CD4-positive, alpha-beta memory T cell (primary cell): Measurements from ENCODE around the gene EYA2. TPM values are rescaled to one million over a fixed set of nuclear protein-coding genes. Genes with fewer than 3 reads are reported as not detected.

ENCODE experiments used
- CTCF ChIA-PET: fragments of 350-600 bp; sonication (Branson Sonifier 250); formaldehyde crosslinking; loops from one replicate; lab custom pipeline; 2021; ENCODE audit warnings: inconsistent platforms; ENCODE audit not compliant: partially characterized antibody; lab: Charles Lee
- POLR2A ChIA-PET: fragments of 350-600 bp; sonication (Branson Sonifier 250); formaldehyde crosslinking; loops from one replicate; lab custom pipeline; 2021; ENCODE audit not compliant: partially characterized antibody; lab: Charles Lee
- DNase-seq, 5 donors: peaks; one replicate each; pipeline versions ENCODE4 v3.0.0 to v3.0.0-alpha.2; 2020 to 2022; ENCODE audit warnings: mixed read lengths in 1 of 5
- H3K27ac ChIP-seq: one replicate; pipeline ENCODE4 v1.7.0; 2013; ENCODE audit warnings: low read depth, low read length
- H3K27me3 ChIP-seq: 2 replicates; pipeline ENCODE4 v1.7.0; 2013; ENCODE audit warnings: mild to moderate bottlenecking, low read length, moderate library complexity; ENCODE audit not compliant: insufficient read depth
- H3K36me3 ChIP-seq: 2 replicates; pipeline ENCODE4 v1.7.0; 2013; ENCODE audit warnings: mild to moderate bottlenecking, low read length, moderate library complexity; ENCODE audit not compliant: insufficient read depth
- H3K4me1 ChIP-seq: 2 replicates; pipeline ENCODE4 v1.7.0; 2013; ENCODE audit warnings: mild to moderate bottlenecking, low read length, moderate library complexity; ENCODE audit not compliant: insufficient read depth
- H3K4me3 ChIP-seq, 2 donors: one replicate each; pipeline ENCODE4 v1.7.0; 2013; ENCODE audit warnings: low read length in 2 of 2, mild to moderate bottlenecking in 1 of 2
- H3K9me3 ChIP-seq, 2 donors: one replicate each; pipeline ENCODE4 v1.7.0; 2013; ENCODE audit warnings: low read length in 2 of 2, control low read depth in 1 of 2; ENCODE audit not compliant: control insufficient read depth in 1 of 2
- H3K27ac Mint-ChIP-seq, 7 donors: one replicate each; pipeline ENCODE4 v1.8.0; 2020 to 2021; ENCODE audit warnings: mixed read lengths in 7 of 7, mild to moderate bottlenecking in 6 of 7, inconsistent platforms in 3 of 7, moderate library complexity in 3 of 7
- H3K27me3 Mint-ChIP-seq, 2 donors: one replicate each; pipeline ENCODE4 v1.8.0; 2020 to 2021; ENCODE audit warnings: mixed read lengths in 2 of 2
- H3K36me3 Mint-ChIP-seq, 2 donors: one replicate each; pipeline ENCODE4 v1.8.0; 2020 to 2021; ENCODE audit warnings: mixed read lengths in 2 of 2, inconsistent platforms in 1 of 2, mild to moderate bottlenecking in 1 of 2
- H3K4me1 Mint-ChIP-seq, 4 donors: one replicate each; pipeline ENCODE4 v1.8.0; 2020 to 2021; ENCODE audit warnings: mixed read lengths in 4 of 4, mild to moderate bottlenecking in 1 of 4
- H3K4me3 Mint-ChIP-seq, 8 donors: one replicate each; pipeline ENCODE4 v1.8.0; 2020 to 2021; ENCODE audit warnings: mixed read lengths in 8 of 8, mild to moderate bottlenecking in 7 of 8, moderate library complexity in 6 of 8, inconsistent platforms in 3 of 8
- H3K9me3 Mint-ChIP-seq, 8 donors: one replicate each; pipeline ENCODE4 v1.8.0; 2020 to 2021; ENCODE audit warnings: mixed read lengths in 8 of 8, mild to moderate bottlenecking in 5 of 8, inconsistent platforms in 3 of 8, moderate library complexity in 1 of 8
- intact Hi-C: fragments of 100-400 bp; cut with micrococcal nuclease; formaldehyde crosslinking; loops from one replicate; pipeline ENCODE4 v1.15.1; 2023
- polyA plus RNA-seq, 2 donors: library from polyadenylated mRNA; unstranded; fragments of 300-500 nt; fragmentation: Illumina TruSeq; gene quantifications; one replicate each; pipeline ENCODE4 v1.2.3, GENCODE V29; 2021
- total RNA-seq, 2 experiments: library from RNA; stranded (reverse); gene quantifications; one replicate each; pipeline ENCODE4 v1.2.3, GENCODE V29; 2021

EYA2 gene
- total and polyA plus RNA-seq, 4 experiments from 2014 or later: not detected

GRCh38 chr20:46946796-46947195 lies 52.2 kb downstream of the EYA2 start:
- Histone ChIP-seq H3K4me3 (no peak overlapping the region), H3K27ac (no peak overlapping the region), H3K27me3 (no peaks in the 10 kb centered on the region), H3K9me3 (no peaks in the 10 kb centered on the region), H3K4me1 (no peaks in the 10 kb centered on the region), H3K36me3 (no peaks in the 10 kb centered on the region)
- no peak for DNase-seq
- intact Hi-C loops: no loop called here
- H3K36me3 Mint-ChIP-seq: no peaks in the 10 kb centered on the region
- no peak overlapping the region for H3K27ac Mint-ChIP-seq
- H3K4me3 Mint-ChIP-seq: no peak overlapping the region
- H3K4me1 Mint-ChIP-seq: no peaks in the 10 kb centered on the region
- ChIA-PET POLR2A (no interaction called here), CTCF (no interaction called here)
- peaks cover 7% of the 10 kb centered on the region in 2 donors for H3K27me3 Mint-ChIP-seq
- H3K9me3 Mint-ChIP-seq: peaks cover 0 to 2% (median 0%) of the 10 kb centered on the region in 8 donors

GRCh38 chr20:46948081-46948480 lies 53.4 kb downstream of the EYA2 start:
- ChIA-PET POLR2A (no interaction called here), CTCF (no interaction called here)
- Histone ChIP-seq H3K27me3 (no peaks in the 10 kb centered on the region), H3K9me3 (no peaks in the 10 kb centered on the region), H3K36me3 (no peaks in the 10 kb centered on the region), H3K27ac (no peak overlapping the region), H3K4me3 (no peak overlapping the region), H3K4me1 (no peaks in the 10 kb centered on the region)
- Mint-ChIP-seq H3K27ac (no peak overlapping the region), H3K36me3 (no peaks in the 10 kb centered on the region), H3K27me3 (peaks cover 9 to 11% of the 10 kb centered on the region in 2 donors), H3K4me3 (no peak overlapping the region), H3K9me3 (peaks cover 0 to 3% (median 0%) of the 10 kb centered on the region in 8 donors), H3K4me1 (no peaks in the 10 kb centered on the region)
- intact Hi-C loops: no loop called here
- DNase-seq: no peak

- POLR2A ChIA-PET: no interaction called here
- Histone ChIP-seq H3K9me3 (no peaks in the 10 kb centered on the region), H3K27ac (no peak overlapping the region), H3K4me1 (no peaks in the 10 kb centered on the region), H3K36me3 (no peaks in the 10 kb centered on the region), H3K4me3 (no peak overlapping the region), H3K27me3 (no peaks in the 10 kb centered on the region)
- no peak overlapping the region for H3K4me3 Mint-ChIP-seq
- H3K4me1 Mint-ChIP-seq: peaks cover 0 to 1% (median 0%) of the 10 kb centered on the region in 4 donors
- CTCF ChIA-PET: no interaction called here
- DNase-seq: no peak
- no peak overlapping the region for H3K27ac Mint-ChIP-seq
- peaks cover 10 to 11% of the 10 kb centered on the region in 2 donors for H3K27me3 Mint-ChIP-seq
- H3K36me3 Mint-ChIP-seq: no peaks in the 10 kb centered on the region
- H3K9me3 Mint-ChIP-seq: peaks cover 0 to 9% (median 0%) of the 10 kb centered on the region in 8 donors
- intact Hi-C loops: no loop called here
Observed at GRCh38 chr20:46951405-46951804, 56.8 kb downstream of the EYA2 start.

DNA sequence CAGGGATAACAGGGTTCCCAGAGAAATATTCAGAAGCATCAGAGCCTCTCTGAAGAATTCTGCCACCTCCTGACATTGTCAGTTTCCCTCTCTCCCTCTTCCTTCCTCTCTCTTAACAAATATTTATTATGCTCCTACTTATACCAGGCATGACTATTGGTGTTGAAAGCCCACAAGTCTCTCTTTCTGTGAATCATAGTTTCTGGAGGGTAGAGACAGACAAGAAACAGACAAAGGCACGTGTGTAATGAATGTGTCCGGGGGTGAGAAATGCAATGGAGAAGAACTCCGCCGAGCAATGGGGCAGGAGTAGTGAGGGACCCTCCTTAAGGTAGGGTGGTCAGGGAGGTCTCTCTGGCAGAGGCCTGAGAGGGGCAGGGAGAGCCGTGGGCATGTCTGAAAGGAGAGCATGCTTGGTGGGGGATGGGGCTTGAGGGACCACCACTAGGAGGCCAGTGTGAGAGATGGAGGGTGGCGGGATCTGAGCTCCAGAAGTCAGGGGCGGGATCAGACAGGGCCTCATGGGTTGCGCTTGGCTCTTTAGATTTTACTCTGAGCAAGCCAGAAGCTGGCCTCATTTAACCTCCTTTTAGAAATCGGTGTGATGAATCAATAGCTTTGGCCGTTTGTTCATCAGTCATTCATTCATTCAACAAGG lies 57.3 kb downstream of the EYA2 start:
- Mint-ChIP-seq H3K4me3 (no peak overlapping the region), H3K36me3 (no peaks in the 10 kb centered on the region), H3K27ac (no peak overlapping the region), H3K9me3 (peaks cover 0 to 10% (median 0%) of the 10 kb centered on the region in 8 donors), H3K4me1 (peaks cover 0 to 1% (median 0%) of the 10 kb centered on the region in 4 donors), H3K27me3 (peaks cover 9 to 10% of the 10 kb centered on the region in 2 donors)
- Histone ChIP-seq H3K9me3 (no peaks in the 10 kb centered on the region), H3K27ac (no peak overlapping the region), H3K4me3 (no peak overlapping the region), H3K4me1 (no peaks in the 10 kb centered on the region), H3K27me3 (no peaks in the 10 kb centered on the region), H3K36me3 (no peaks in the 10 kb centered on the region)
- POLR2A ChIA-PET: no interaction called here
- intact Hi-C loops: no loop called here
- DNase-seq: no peak
- CTCF ChIA-PET: no interaction called here

- peaks cover 0 to 1% (median 0%) of the 10 kb centered on the region in 4 donors for H3K4me1 Mint-ChIP-seq
- no peaks in the 10 kb centered on the region for H3K9me3 ChIP-seq
- no peaks in the 10 kb centered on the region for H3K4me1 ChIP-seq
- H3K36me3 ChIP-seq: no peaks in the 10 kb centered on the region
- POLR2A ChIA-PET: no interaction called here
- no peaks in the 10 kb centered on the region for H3K36me3 Mint-ChIP-seq
- H3K9me3 Mint-ChIP-seq: peaks cover 0 to 14% (median 0%) of the 10 kb centered on the region in 8 donors
- H3K4me3 Mint-ChIP-seq: no peak overlapping the region
- H3K27ac Mint-ChIP-seq: no peak overlapping the region
- intact Hi-C loops: no loop called here
- H3K27ac ChIP-seq: no peak overlapping the region
- no peak overlapping the region for H3K4me3 ChIP-seq
- no peak for DNase-seq
- peaks cover 4 to 5% of the 10 kb centered on the region in 2 donors for H3K27me3 Mint-ChIP-seq
- CTCF ChIA-PET: no interaction called here
- no peaks in the 10 kb centered on the region for H3K27me3 ChIP-seq
Observed at GRCh38 chr20:46953596-46953995, 59.0 kb downstream of the EYA2 start.

GRCh38 chr20:46954490-46955038 lies 59.9 kb downstream of the EYA2 start:
- H3K4me3 ChIP-seq: no peak overlapping the region
- DNase-seq: no peak
- CTCF ChIA-PET: no interaction called here
- POLR2A ChIA-PET: no interaction called here
- Mint-ChIP-seq H3K9me3 (peaks cover 0 to 16% (median 0%) of the 10 kb centered on the region in 8 donors), H3K4me3 (no peak overlapping the region), H3K4me1 (peaks cover 0 to 1% (median 0%) of the 10 kb centered on the region in 4 donors), H3K27me3 (peaks cover 4 to 9% of the 10 kb centered on the region in 2 donors), H3K36me3 (no peaks in the 10 kb centered on the region), H3K27ac (no peak overlapping the region)
- no peak overlapping the region for H3K27ac ChIP-seq
- no peaks in the 10 kb centered on the region for H3K9me3 ChIP-seq
- no peaks in the 10 kb centered on the region for H3K27me3 ChIP-seq
- H3K36me3 ChIP-seq: no peaks in the 10 kb centered on the region
- intact Hi-C loops: no loop called here
- no peaks in the 10 kb centered on the region for H3K4me1 ChIP-seq

- intact Hi-C loops: no loop called here
- no peaks in the 10 kb centered on the region for H3K27me3 ChIP-seq
- H3K4me3 ChIP-seq: no peak overlapping the region
- no peaks in the 10 kb centered on the region for H3K4me1 ChIP-seq
- no peaks in the 10 kb centered on the region for H3K36me3 ChIP-seq
- DNase-seq: no peak
- H3K27ac ChIP-seq: no peak overlapping the region
- Mint-ChIP-seq H3K27me3 (peaks cover 4 to 14% of the 10 kb centered on the region in 2 donors), H3K27ac (no peak overlapping the region), H3K4me1 (peaks cover 0 to 1% (median 0%) of the 10 kb centered on the region in 4 donors), H3K4me3 (no peak overlapping the region), H3K36me3 (no peaks in the 10 kb centered on the region), H3K9me3 (peaks cover 0 to 16% (median 0%) of the 10 kb centered on the region in 8 donors)
- H3K9me3 ChIP-seq: no peaks in the 10 kb centered on the region
- POLR2A ChIA-PET: no interaction called here
- CTCF ChIA-PET: no interaction called here
Observed at GRCh38 chr20:46955601-46956556, 61.2 kb downstream of the EYA2 start.
